T-helper 2 cell treated with Interferon-gamma antibody and Interleukin-4, amounts not matched to agents 100 ng/mL and 5 ng/mL, for 36 hours (primary cell): ENCODE measurements around the gene KIAA0825. TPM values are rescaled to one million over a fixed set of nuclear protein-coding genes. Genes with fewer than 3 reads are reported as not detected.

Experiments
- intact Hi-C: fragments of 100-400 bp; cut with micrococcal nuclease; formaldehyde crosslinking; loops from one replicate; pipeline ENCODE4 v1.15.1; 2023
- total RNA-seq: library from RNA; stranded (reverse); gene quantifications from 2 replicates; pipeline ENCODE4 v1.2.3, GENCODE V29; 2022

The KIAA0825 gene
- total RNA-seq, 1 donor from 2014 or later, result 1.3 TPM

DNA sequence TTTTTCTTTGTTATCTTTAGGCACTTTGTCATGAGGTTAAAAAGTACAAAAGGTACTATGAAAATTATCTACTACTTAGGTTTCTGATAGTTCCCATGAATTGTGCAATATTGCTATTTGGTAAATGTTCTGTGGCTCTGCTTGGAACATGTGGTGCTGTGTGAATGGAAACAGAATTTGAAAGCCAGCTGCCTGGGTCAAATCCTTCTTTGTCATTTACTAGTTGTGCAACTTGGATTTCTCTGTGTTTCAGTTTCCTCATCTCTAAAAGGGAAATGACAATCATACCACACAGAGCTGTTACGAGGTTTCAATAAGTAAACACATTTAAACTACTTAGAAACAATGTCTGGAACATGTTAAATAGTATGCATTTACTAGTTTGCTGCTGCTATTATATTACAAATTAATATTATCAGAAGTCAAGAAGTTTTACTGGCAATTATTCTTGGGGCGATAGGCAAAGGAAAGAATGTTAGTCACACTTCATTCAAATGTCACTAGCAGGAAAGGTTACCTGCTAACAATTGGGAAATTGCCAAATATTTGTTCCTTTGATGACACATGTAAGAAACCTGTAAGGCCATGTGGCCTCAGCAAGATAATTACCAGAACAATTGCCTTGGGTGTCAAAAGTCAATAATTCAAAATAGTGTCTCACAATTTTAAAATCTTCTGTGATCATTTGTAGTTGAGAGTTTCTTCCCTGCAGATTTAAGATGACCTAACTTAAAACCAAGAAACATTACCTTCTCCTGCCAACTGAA, 184.8 kb downstream of the KIAA0825 start:
- intact Hi-C loops, result no loop called here

DNA sequence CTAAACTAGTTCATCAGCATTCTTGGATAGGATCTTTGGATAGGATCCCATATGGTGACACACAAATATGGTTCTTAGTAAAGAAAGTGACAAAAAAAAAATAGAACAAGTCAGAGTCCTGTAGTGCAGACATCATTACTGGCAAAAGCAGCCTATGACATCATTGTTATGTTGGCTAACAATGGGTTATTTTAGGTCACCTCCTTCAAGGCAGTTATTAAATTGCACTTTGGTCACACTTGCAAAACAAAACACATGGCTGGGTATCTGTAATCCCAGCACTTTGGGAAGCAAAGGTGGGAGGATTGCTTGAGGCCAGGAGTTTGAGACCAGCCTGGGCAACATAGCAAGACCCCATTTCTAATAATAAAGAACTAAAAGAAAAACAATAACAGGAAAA, 185.9 kb downstream of the KIAA0825 start:
- intact Hi-C loops, result no loop called here

DNA sequence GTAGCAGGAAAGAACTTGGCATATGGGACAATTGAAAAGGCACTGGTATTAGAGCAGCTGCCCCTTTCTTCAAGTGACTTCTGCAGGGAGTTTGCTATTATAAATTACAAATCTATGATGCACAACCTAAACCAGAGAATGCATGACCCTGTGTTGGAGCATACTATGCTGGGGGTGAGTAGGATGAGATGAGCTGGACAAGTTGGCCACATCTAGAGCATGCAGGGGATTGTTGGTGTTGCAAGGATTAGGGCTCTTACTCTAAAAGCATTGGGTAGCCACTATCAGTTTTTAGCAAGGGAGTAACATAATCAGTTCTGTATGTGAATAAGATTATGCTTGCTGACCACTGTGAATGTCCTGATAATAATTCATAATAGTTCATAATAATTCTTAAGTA, 186.7 kb downstream of the KIAA0825 start:
- intact Hi-C loops, result no loop called here

DNA sequence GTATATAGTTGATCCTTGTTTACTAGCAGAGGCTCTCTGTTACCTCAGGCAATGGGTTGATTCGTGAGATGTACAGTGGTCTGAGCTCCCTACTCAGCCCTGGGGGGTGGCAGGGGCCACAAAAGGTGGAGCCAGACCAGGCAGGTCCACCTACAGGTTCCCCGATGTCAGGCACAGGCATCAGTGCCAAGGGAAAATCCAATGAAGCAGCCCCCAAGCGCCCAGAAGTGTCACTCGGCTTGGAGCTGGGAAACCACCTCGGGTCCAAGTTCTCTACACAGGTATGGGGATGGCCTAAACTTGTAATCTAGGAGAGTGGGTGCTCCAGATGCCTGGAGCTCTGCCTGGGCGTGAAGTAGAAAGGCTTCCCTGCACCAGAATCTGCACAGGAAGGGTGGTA, 188.8 kb downstream of the KIAA0825 start:
- intact Hi-C loops, result no loop called here

DNA sequence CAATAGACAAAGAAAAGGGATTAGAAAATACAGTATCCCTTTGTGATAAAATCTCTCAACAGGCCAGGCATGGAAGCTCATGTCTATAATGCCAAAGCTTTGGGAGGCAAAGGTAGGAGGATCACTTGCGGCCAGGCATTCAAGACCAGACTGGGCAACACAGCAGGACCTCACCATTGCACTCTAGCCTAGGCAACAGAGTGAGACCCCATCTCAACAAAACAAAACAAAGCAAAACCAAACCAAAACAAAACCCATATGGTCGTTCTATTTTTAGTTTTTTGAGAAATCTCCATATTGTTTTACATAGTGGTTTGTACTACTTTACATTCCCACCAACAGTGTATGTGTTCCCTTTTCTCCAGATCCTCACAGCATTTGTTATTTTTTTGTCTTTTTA, 193.0 kb downstream of the KIAA0825 start:
- intact Hi-C loops, result no loop called here

DNA sequence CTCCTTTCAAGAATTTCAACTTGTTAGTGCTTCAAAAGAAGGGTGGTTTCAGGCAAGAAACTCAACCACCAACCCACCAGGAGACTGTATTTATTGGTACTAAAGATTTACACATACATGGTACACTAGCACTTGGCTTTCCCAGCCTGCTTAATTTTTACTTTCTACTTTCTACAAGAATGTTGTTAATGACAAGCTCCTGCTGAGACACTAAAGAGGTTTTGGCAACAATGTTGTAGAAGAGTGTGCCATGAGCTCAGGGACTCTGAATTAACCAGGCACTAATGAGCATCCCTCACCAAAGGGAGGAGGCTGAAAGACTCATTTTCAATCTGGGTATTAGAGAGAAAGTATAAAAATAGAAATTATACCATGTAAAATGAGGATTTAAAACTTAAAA, 195.0 kb downstream of the KIAA0825 start:
- intact Hi-C loops, result no loop called here

DNA sequence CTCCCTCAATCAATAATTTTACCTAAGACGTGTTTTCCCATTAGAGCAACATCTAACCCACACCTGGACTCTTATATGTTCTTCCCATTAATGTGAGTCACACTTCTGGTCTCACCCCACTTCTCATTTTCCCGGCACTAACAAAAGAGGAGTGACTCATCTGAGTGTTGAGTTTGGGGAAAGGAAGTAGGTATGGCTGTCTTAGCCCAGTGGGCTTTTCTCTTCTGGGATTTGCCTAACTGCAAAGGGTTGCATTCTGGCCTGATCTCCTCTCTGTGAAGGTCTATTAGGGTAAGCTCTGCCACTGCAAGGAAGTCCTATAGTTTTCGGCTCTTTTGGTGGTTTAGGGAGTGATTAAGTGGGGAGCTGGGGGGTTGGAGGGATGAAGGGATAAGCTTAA, 195.6 kb downstream of the KIAA0825 start:
- intact Hi-C loops, result no loop called here

DNA sequence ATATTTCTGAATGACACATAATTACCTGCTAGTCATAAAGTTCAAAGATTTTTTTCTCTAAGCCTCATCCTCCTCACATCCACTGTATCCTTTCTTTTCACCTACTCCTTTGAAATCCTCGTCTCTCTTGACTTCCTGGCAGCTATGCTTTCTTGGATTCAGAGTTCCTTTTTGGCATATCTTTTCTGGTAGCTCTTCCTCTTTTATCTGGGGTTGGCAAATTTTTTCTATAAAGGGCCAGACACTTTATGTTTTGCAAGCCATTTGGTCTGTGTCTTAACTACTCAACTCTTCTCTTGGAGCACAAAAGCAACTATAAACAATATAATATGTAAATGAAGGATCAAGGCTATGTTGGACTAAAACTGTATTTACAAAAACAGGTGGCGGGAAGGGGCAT, 197.5 kb downstream of the KIAA0825 start:
- intact Hi-C loops, result no loop called here

DNA sequence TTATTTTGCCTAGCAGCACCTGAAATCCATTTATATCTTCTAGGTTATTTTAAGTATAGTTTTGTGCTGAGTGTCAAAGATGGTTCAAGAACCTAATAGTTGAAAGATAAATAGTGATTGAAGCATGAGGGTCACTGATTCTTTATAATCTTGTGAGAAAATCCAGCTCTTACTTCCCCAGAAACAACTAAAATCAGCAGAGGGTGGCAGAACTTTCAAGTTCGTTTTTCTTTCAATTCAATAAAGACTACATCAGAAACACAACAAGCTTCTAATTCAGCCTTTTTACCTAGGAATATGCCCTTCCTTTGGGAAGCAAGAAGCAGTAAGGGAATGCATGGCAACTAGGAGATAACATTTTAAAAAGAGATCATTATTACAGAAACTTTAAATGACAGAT, 202.6 kb downstream of the KIAA0825 start:
- intact Hi-C loops, result no loop called here

DNA sequence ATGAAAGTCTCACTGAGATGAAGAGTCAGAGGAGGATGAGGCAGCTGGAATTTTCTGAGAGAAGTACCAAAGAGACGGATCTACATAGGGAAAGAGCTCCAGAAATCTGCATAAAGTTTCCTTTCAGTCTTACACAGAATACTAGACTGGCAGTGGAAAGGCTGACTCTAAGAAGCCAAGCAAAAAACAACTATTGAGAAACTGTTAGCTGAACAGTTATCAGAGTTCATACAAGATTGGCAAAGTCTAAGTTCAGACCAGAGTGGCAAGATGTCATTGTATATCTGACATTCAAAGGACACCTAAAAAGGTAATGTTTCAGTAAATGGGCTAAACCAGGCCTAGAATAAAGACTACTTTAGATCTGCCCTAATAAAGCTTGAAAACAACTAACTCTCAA, 209.0 kb downstream of the KIAA0825 start:
- intact Hi-C loops, result no loop called here

DNA sequence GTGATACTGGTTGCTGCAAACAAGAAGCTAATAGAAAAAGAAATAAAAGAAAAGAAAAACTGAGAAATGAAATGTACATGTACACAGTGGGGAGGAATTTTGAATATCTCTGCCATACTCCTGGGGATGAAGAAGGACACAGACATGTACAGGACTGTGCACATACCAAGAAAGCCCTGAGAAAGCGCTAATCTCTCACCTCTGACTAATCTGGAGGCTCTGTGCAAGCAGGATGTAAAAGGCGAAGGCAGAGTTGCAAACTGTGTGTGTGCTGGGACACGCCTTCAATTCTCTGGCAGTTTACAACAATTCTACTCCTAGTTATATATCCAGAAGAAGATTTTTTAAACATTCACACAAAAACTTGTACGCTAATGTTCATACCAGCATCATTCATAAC, 211.4 kb downstream of the KIAA0825 start:
- intact Hi-C loops, result no loop called here

DNA sequence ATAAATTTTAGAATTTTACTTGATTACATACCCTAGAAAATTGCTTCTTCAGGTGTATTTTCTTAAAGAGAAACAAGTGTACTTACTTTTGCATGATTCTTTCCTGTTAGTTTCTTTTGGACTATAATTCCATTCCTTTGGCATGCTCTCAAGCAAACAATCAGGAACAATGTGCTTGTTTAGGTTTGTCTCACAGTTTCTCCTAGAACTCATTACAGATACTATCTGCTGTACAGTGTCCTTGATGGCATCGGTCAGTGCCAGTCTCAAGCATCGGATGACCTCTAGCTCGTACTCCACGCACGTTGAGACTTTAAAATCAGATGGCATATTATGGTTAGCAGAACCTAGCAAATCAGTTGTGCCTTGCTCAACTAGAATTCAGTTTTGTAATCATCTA, 214.9 kb downstream of the KIAA0825 start:
- intact Hi-C loops, result no loop called here

DNA sequence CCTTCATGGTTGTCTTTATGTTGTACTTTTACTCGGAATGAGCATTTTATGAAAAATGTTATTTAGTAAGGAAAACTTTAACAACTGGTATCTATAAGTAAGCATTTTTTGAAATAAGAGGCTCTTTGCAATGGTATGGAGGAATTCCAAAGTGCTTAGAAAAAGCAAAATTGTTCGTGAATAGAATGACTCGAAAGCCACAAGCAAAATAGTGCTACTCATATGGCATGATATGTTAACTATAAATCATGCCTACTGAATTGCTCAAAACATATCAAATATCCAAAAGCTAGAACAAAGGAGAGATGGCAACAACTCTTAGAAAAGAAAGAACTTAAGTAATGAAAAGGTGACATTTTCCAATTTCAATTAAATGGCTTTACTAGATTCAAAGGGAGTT, 216.3 kb downstream of the KIAA0825 start:
- intact Hi-C loops, result no loop called here

DNA sequence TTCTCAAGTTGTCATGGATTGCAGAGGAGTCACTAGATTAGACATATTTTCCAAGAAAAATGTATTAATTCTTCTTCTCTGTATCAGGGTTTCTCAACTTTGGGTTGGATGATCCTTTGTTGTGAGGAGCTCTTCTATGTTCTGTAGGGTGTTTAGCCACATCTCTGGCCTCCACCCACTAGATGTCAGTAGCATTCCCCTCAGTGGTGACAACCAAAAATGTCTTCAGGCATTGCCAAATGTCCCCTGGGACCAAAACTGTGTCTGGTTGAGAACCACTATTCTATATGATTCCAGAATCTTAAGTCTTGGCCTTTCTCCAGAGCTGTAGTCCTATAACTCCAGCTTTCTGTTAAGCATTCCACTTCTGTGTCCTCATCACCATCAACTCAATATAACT, 220.9 kb downstream of the KIAA0825 start:
- intact Hi-C loops, result no loop called here

DNA sequence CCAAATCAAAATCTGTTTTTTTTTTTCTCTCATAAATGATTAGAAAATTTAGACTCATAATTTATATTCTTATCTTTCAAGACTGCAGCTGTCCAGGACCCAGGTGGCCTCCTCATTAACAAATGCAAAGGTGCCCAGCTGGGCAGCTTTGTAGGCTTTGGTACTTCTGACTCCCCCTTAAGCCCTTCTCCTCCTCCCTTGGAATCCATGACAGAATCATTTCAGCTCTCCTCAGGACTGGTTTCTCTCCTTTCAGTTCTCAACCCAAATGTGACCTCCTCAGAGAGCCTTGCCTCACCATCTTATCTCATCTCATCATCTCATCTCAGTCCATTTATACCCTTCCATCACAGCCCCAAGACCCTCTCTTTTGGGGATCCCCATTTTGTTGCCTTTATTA, 221.7 kb downstream of the KIAA0825 start:
- intact Hi-C loops, result no loop called here

DNA sequence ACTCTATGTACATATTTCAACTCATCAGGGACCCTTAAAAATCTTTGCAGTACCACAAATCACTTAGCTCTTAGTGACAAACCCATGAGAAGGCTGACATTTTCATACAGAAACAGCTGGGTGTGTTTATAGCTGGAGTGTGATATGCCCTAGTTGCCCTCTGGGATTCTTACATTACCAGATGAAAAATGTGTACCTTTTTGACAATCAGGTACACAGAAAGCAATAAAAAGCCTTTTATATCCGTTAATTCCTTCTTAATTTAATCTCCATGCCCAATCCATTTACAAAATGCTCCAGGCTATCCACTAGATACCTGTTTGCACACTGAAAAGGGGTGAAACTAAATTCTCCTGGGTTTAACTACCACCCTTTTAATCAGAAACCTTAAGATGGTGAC, 222.9 kb downstream of the KIAA0825 start:
- intact Hi-C loops, result no loop called here

DNA sequence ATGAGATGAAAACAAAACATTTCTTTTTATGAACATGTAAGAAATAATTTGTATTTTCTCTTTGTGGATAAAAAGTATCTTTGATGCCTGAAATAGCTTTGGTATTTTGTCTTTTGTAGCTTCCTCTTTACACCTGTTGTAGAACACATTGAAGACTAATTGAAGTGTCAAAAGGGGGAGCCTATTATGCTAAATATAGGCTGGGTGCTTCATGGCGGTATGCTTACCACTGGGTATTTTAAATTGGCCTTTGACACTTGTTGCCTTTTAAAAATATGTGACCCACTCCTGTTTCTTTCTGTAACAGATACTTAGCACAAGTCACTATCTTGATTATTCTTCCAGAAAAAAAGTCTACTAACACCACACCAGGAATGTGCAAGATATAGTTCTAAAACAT, 226.4 kb downstream of the KIAA0825 start:
- intact Hi-C loops, result no loop called here

DNA sequence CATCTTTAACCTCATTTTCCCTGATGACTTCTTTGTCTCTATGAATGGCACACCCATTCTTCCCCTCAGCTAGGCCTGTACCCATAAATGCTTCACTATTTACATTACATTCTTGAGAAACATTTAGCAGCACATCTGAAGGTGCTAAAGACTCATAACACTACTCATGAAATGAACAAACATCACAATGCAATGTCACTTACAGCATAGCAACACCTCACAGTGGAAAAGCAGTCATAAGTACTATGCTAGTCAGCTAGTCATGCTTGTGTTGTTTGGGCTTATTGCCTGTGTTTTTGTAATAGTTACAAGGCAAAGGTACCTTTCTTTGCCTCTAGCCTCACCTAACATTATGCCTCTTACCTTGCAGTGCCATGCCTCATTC, 228.9 kb downstream of the KIAA0825 start:
- intact Hi-C loops, result no loop called here

DNA sequence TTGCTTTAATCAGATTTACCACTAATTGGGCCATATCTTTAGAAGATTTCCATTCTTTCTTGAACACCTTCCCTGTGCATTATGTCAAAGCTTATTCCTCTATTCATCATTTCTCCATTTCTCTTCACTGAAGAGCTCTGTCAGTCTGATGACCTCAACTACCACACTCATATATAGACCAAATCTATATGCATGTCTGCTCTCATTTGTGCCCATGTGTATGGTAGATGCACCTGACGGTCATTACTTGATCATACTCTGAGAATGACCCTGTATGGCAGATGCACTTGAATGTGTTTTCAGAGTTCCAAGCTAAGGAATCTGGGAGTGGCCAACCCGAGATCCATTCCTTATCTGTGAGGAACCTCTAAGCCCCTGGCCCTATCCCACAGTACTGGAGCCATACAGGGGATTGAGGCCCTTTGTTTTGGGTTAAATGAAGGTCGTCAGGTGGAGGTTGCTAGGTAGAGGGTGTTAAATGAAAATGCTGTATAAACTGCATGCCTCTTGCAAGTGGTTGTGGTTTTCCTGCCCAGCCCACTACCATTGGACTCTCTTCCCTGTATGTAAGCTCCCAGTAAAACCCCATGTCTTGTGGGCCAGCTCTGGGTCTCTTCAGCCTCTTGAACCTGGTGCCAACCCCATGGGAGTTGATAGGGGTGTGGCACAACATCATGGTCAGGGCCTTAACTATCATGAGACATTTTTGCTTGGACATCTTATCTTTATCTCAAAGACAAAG, 229.5 kb downstream of the KIAA0825 start:
- intact Hi-C loops, result no loop called here

DNA sequence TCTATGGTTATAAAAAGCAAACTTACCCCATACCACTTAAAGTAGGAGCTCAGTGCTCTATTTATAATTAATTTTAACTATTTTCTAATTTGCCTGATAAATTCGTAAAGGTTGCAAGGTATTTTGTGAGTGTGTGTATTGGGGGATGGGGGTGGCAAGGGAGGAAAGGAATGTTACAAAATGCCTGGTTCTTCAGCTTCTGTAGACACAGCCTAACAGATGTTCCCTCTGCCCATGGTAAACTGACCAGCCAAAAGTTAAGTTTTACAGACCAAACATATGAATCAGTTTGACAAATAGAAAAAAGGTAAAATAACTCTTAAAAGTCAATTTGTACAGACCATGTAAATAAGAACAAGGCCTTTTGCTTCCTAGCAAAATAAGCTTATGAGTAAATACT, 232.6 kb downstream of the KIAA0825 start:
- intact Hi-C loops, result no loop called here

DNA sequence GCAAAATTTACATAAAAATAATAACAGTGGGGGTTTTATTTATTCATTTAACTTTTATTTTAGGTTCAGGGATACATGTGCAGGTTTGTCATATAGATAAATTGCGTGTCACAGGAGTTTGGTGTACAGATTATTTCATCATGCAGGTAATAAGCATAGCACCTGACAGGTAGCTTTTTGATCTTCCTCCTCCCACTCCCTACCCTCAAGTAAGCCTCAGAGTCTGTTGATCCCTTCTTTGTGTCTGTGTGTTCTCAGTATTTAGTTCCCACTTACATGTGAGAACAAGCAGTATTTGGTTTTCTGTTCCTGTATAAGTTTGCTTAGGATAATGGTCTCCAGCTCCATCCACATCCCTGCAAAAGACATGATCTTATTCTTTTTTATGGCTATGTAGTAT, 240.3 kb downstream of the KIAA0825 start:
- intact Hi-C loops, result no loop called here

DNA sequence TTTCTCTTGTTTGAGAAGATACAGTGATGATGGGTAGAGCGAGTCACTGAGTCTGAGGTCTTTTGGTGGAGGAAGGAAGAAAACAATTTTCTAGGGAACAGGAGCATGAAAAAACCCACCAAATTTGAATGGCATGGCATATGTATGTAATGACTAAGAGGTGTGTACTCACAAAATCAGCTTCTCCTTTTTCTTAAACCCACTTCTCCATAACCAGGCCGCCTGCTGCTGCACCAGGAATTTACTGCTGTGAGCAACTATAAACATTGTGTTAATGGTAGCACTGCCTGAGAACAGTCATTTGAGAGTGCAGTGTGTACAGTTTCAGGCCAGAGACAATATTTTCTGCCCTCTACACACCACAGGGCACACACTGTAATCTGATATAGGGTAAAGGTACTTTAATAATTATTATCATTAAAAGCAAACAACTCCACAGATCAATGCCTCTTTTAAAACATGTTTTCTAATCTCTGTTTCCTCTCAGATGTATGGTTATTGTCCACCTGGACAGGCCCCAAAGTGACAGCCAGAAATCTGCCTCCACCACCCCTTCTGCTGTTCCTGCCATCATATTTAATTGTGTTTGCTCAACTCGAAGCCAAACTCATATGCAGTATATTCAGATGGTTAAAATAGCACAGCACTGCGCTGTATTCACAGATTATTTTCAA, 241.6 kb downstream of the KIAA0825 start:
- intact Hi-C loops, result no loop called here

DNA sequence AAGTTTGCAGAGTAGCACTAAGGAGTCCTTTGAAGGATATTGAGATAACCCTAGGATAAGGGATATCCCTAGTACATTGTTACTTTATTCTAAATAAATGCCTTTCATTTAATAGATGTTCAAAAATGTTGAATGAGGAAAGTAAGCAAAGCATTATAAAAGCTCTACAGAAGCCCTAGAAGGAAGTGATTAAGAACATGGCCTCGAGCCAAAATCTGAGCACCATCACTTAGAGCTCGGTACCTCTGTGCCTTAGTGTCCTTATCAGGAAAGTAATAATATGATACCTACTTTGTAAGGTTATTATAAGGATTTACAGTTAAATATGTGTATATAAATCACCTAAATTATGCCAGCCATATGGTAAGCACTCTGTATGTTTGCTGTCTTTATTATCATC, 242.6 kb downstream of the KIAA0825 start:
- intact Hi-C loops, result no loop called here
